Brain pericyte (primary cell): ENCODE results near the gene IL12RB1.

Source experiments
- DNase-seq: peaks from one replicate; pipeline ENCODE4 v3.0.0-alpha.2; 2012; ENCODE audit warnings: low read depth, low spot score

IL12RB1 gene

GRCh38 chr19:18086590-18087138 is at the start of gene IL12RB1:
Gene IL12RB1, minus strand, starts transcription at chr19:18086934. Its CDS starts 111 bp downstream, at chr19:18086823.
- no peak for DNase-seq

- DNase-seq, result no peak
Observed at GRCh38 chr19:18135712-18136584, 49.2 kb upstream of the IL12RB1 start.

- no peak for DNase-seq
Observed at GRCh38 chr19:18131841-18132596, 45.3 kb upstream of the IL12RB1 start.

DNA sequence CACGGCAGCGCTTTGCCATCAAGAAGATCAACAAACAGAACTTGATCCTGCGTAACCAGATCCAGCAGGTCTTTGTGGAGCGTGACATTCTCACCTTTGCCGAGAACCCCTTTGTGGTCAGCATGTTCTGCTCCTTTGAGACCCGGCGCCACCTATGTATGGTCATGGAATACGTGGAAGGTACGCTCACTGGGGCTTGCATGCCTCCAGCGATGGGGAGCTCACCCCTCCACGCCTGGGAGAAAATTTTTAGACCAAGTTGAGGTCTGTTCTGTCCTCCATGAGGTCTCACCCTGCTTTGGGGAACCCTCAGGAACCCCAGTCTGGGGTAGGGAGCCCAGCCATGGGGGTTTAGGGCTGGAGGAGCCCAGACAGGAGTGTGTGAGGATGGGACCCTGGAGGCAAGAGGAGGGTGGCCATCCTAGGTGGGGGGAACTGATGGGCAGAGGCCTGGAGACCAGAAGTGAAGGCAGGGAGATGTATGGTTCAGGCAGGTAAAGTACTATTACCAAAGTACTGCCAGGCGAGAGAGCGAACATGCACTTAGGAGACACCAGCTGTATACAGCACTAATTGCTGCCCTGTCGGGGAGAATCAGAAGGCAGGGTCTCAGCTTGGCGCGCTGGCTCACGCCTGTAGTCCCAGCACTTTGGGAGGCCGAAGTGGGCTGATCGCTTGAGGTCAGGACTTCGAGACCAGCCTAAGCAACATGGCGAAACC is 43.9 kb upstream of the IL12RB1 start:
- no peak for DNase-seq

GRCh38 chr19:18128805-18129204 is 42.1 kb upstream of the IL12RB1 start:
- no peak for DNase-seq

DNA sequence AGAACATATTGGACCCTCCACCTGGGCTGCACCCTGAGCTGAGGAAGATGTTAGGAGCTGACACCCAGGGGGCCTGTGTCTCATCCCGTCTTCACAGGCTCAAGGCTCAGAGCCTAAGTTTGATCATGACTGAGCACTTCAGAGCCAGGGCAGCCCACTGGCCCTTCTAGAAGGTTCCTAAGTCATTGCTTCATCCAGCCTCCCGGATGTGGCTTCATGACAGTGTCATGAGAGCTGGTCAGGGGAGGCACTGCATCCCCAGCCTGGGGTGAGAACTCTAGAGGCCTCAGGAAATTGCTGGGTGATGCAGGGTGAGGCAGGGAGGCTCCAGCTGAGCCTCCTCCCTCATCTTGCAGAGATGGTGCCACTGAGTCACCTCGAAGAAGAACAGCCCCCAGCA is 41.3 kb upstream of the IL12RB1 start:
- DNase-seq, result no peak

GRCh38 chr19:18126097-18126496 is 39.4 kb upstream of the IL12RB1 start:
- DNase-seq, result no peak

- no peak for DNase-seq
Observed at GRCh38 chr19:18123819-18124218, 37.1 kb upstream of the IL12RB1 start.

DNA sequence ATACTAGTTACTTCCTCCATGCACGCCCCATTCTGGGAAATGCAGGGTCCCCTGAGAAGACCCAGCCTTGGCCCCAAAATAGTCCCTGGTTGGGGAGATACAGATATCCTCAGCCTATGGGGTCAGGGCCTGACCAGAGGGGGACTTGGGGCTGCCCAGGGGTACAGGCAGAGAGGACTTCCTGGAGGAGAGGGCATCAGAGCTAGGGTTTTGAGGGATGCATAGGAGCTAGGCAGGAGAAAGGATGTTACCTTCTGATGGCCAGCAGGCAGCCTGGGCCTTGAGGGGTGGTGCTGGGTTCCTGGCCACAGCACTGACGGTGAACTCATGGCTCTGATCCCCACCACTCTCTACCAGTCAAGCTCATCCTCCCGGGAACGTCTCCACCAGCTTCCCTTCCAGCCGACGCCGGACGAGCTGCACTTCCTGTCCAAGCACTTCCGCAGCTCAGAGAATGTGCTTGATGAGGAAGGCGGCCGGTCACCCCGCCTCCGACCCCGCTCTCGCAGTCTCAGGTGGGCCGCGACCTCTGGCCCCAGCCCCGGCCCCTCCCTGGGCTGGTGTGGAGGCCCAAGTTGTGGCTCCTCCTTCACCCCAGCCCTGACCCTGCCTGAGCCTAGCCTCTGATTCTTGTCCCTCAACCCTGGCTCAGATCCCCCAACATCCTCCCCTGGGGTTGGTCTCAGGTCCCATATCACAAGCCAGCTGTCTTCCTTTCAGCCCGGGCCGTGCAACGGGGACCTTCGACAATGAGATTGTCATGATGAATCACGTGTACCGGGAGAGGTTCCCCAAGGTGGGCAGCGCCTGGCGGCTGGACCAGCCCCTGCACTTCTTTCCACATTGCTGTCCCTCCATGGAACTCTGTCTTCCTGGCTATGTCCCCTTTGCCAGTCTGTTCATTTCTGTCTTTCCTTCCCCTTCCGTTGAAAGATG is 36.4 kb upstream of the IL12RB1 start:
- no peak for DNase-seq

DNA sequence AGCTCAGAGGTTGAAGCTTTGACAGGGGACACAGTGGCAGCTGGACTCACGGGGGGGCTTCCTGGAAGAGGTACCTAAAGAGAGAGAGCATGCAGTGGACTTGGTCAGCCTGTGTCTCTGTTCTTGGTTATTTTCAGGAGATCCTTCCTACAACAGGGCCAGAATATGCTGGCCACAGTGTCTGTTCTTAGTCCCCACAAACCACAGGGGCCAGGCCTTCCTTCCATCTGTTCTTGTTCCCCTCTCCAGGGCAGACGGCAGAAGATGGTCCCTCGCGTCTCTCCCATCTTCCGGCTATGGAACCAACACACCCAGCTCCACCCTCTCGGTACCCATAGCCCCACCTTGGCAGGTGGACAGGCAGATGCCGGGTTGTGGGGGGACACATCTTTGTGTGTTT is 35.7 kb upstream of the IL12RB1 start:
- no peak for DNase-seq

- DNase-seq, result no peak
Observed at GRCh38 chr19:18121166-18121565, 34.4 kb upstream of the IL12RB1 start.

DNA sequence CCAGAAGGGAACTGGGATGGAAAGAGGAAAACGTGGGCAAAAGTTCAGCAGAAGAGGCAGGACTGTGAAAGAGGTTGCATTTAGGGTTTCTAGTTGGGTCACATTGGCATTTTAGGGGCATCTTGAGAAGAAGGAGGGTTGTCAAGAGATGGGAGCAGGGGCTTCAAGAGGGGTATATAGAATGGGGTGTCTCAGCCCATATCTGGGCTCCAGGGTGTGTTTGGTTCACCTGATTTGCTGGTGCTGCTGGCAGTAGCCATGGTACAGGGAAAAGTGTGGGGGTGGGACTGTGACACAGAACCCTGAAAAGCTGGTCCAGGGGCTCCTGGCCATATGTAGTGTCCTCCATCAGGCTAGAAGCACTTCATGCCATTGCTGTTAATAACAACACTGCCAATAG is 33.4 kb upstream of the IL12RB1 start:
- no peak for DNase-seq

DNA sequence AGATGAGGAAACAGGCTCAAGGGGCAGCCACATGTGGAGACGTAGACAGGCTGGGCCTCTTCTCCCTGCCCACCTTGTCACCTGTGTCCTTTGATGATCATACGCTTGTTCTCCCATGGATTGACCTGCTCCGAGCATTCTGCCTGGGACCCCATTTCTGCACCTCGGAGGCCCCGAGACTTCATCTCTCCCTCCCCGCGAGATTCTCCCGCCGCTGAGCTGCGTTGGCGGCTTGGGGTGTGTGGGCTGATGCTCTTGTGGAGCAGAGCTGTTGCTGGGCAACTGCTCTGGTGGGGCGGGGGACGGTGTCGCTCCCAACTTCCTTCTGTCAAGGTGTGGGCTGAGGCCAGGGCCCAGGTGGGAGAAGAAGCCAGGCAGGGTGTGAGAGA is 33.0 kb upstream of the IL12RB1 start:
- no peak for DNase-seq

GRCh38 chr19:18119013-18119716 is 32.4 kb upstream of the IL12RB1 start:
- no peak for DNase-seq

DNA sequence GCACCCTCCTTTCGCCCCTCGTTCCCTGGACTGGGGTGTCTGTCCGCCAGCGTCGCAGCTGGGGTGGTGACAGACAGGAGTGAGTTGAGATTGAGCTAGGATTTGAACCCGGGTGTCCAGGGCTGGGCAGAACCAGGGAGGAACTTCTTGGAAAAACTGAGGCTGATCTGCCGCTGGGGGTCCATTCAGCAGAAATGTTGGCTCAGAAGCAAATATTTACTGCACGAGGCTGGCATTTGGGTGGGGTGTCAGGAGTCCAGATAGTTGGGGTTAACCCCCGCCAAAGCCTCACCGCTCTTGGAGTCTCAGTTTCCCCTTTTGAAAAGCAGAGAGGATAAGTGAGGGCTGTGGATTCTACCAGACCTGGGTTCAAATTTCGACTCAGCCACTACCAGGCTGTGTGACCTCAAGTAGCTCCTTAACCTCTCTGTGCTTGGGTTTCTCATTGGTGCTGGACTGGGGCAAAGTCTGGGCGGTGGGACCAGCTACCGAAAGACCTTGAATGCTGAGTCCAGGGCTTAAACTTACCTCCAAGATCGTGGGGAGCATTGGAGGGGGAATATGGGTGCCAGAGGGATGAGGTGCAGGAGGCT is 31.8 kb upstream of the IL12RB1 start:
- DNase-seq, result no peak

DNA sequence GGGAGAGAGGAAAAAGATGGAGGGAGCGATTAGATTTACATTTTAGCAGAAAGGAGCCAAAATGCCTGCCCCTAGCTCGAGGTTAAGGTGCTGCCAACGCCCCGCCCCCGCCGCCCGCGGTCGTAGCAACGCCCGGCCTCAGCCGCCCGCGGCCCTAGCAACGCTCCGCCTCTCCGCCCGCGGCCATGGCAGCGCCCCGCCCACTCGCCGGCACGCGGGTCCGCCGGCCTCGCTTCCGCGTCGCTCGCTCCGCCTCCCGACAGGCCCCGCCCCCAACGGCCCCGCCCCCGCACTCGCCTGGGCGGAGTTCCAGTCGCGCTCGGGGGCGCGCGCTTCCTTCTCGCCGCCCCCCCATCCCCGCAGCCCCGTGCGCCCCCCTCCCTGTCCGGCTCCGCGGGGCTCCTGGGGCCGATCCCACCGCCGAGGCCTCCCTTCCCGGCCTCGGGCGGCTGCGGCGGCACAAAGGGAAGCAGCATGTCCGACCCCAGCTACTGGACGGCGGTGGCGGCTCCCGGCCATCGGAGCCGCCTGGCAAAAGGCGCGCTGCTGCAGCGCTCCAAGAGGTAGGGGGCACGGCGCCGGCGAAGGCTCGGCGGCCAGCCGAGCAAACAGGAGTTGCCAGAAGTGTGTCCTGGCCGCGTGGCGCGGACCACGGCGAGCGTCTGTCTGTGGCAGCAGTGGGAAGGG is 31.1 kb upstream of the IL12RB1 start:
- no peak for DNase-seq

DNA sequence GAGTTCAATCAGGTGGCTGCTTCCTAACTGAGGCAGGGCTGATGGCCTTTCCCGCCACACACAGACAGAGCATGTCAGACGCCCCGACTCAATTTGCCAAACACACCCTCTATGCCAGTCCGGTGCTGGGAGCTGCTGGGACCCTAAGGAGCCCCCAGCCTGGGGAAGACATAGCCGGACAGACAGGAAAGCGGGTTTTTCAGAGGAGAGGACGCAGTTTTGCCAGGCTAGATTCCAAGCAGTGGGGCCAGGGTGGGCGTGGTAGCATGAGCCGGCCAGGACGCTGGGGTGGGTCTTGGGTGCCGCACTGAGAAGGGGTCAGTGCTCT is 30.6 kb upstream of the IL12RB1 start:
- no peak for DNase-seq

DNA sequence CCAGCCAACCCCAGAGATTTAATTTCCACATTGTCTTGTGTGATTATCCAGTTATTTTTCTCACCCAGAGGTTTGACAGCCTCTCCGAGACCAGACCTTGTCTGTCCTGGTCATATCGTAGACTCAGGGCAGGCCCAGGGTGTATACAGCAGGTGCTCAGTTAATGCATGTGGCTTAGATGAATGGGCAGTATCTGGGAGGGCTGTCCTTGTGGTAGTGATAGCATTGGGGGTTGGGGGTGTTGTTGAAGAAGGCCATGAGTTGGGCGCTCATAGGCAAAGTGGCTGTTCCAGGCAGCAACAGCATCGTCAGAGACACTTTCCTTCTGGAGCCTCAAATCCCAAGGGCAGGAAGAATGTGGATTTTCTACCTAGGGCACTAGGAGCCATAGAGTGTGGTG is 27.7 kb upstream of the IL12RB1 start:
- no peak for DNase-seq

DNA sequence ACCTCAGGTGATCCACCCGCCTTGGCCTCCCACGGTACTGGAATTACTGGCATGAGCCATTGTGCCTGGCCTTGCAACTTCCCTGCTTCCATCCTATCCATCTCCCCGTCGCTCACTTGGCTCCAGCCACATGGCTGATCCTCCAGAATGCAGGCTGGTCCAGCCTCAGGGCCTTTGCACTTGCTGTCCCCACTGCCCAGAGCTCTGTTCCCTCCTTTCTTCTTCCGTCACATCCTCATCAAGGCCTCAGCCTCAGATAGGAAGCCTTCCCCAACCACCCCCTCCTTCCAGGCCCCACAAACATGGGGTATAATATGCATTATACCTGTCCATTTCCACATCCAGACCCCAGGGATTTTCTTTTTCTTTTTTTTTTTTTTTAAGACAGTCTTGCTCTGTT is 27.1 kb upstream of the IL12RB1 start:
- DNase-seq, result no peak
